Naive thymus-derived CD4-positive, alpha-beta T cell (primary cell): ENCODE measurements around the gene DCTPP1. TPM values are rescaled to one million over a fixed set of nuclear protein-coding genes. Genes with fewer than 3 reads are reported as not detected.

Source experiments
- ATAC-seq: fragments of 150-1000 bp; cut with Tn5 transposase; 2 replicates; pipeline ENCODE4 v1.10.0; 2021; ENCODE audit warnings: mild to moderate bottlenecking, moderate library complexity
- CTCF ChIA-PET: fragments of 350-600 bp; sonication (Branson Sonifier 250); formaldehyde crosslinking; loops from one replicate; lab custom pipeline; 2021; ENCODE audit warnings: antibody characterized with exemption; lab: Charles Lee
- POLR2A ChIA-PET: fragments of 350-600 bp; sonication (Branson Sonifier 250); formaldehyde crosslinking; loops from one replicate; lab custom pipeline; 2021; ENCODE audit warnings: antibody characterized with exemption, inconsistent platforms; lab: Charles Lee
- DNase-seq, 9 donors: peaks; one replicate each; pipeline versions ENCODE4 v3.0.0 to v3.0.0-alpha.2; 2020 to 2022; ENCODE audit warnings: mixed read lengths in 1 of 9
- H3K27ac ChIP-seq: one replicate; pipeline ENCODE4 v1.7.0; 2013; ENCODE audit warnings: mild to moderate bottlenecking, low read depth, low read length, moderate library complexity
- H3K27me3 ChIP-seq, 2 donors: one replicate each; pipeline ENCODE4 v1.7.0; 2013; ENCODE audit warnings: low read length in 2 of 2, mild to moderate bottlenecking in 2 of 2, moderate library complexity in 2 of 2; ENCODE audit not compliant: control insufficient read depth in 2 of 2, insufficient read depth in 2 of 2
- H3K36me3 ChIP-seq, 3 experiments: 1 replicate in 2 of 3; 2 replicates in 1 of 3; pipeline ENCODE4 v1.7.0; 2013; ENCODE audit warnings: low read length in 3 of 3, mild to moderate bottlenecking in 3 of 3, moderate library complexity in 1 of 3; ENCODE audit not compliant: insufficient read depth in 3 of 3, control insufficient read depth in 2 of 3
- H3K4me1 ChIP-seq, 2 donors: one replicate each; pipeline ENCODE4 v1.7.0; 2013; ENCODE audit warnings: low read length in 2 of 2, mild to moderate bottlenecking in 2 of 2, moderate library complexity in 1 of 2; ENCODE audit not compliant: control insufficient read depth in 2 of 2, insufficient read depth in 2 of 2
- H3K4me3 ChIP-seq: 2 replicates; pipeline ENCODE4 v1.7.0; 2013; ENCODE audit warnings: mild to moderate bottlenecking, low read length
- H3K9me3 ChIP-seq, 3 experiments: 1 replicate in 2 of 3; 2 replicates in 1 of 3; pipeline ENCODE4 v1.7.0; 2013; ENCODE audit warnings: low read length in 3 of 3; ENCODE audit not compliant: control insufficient read depth in 2 of 3
- H3K27ac Mint-ChIP-seq, 9 donors: one replicate each; pipeline ENCODE4 v1.8.0; 2020 to 2022; ENCODE audit warnings: mixed read lengths in 9 of 9, mild to moderate bottlenecking in 8 of 9, moderate library complexity in 5 of 9, inconsistent platforms in 2 of 9
- H3K27me3 Mint-ChIP-seq, 5 donors: one replicate each; pipeline ENCODE4 v1.8.0; 2021 to 2022; ENCODE audit warnings: mixed read lengths in 5 of 5, mild to moderate bottlenecking in 1 of 5
- H3K36me3 Mint-ChIP-seq, 5 donors: one replicate each; pipeline ENCODE4 v1.8.0; 2020 to 2022; ENCODE audit warnings: mixed read lengths in 5 of 5, mild to moderate bottlenecking in 3 of 5, inconsistent platforms in 1 of 5
- H3K4me1 Mint-ChIP-seq, 7 donors: one replicate each; pipeline ENCODE4 v1.8.0; 2020 to 2022; ENCODE audit warnings: mixed read lengths in 7 of 7, mild to moderate bottlenecking in 3 of 7, inconsistent platforms in 1 of 7
- H3K4me3 Mint-ChIP-seq, 10 donors: one replicate each; pipeline ENCODE4 v1.8.0; 2020 to 2022; ENCODE audit warnings: mild to moderate bottlenecking in 10 of 10, mixed read lengths in 10 of 10, moderate library complexity in 6 of 10, inconsistent platforms in 2 of 10
- H3K9me3 Mint-ChIP-seq, 11 donors: one replicate each; pipeline ENCODE4 v1.8.0; 2020 to 2022; ENCODE audit warnings: mixed read lengths in 11 of 11, mild to moderate bottlenecking in 4 of 11, inconsistent platforms in 1 of 11, moderate library complexity in 1 of 11
- intact Hi-C, 2 donors: fragments of 100-400 bp; cut with micrococcal nuclease; formaldehyde crosslinking; loops; one replicate each; pipeline ENCODE4 v1.15.1; 2023
- polyA plus RNA-seq, 2 donors: library from polyadenylated mRNA; unstranded; fragments of 300-500 nt; fragmentation: Illumina TruSeq; gene quantifications; one replicate each; pipeline ENCODE4 v1.2.3, GENCODE V29; 2021
- total RNA-seq, 6 experiments: library from RNA in 5 of 6; stranded (reverse) in 5 of 6; gene quantifications; 1 replicate in 5 of 6; 2 replicates in 1 of 6; pipeline ENCODE4 v1.2.3 and lab custom pipeline; 2021 to 2026

Gene DCTPP1
- total and polyA plus RNA-seq, 7 experiments from 2014 or later = 11.6 to 81.1 (median 15.6) TPM

DNA sequence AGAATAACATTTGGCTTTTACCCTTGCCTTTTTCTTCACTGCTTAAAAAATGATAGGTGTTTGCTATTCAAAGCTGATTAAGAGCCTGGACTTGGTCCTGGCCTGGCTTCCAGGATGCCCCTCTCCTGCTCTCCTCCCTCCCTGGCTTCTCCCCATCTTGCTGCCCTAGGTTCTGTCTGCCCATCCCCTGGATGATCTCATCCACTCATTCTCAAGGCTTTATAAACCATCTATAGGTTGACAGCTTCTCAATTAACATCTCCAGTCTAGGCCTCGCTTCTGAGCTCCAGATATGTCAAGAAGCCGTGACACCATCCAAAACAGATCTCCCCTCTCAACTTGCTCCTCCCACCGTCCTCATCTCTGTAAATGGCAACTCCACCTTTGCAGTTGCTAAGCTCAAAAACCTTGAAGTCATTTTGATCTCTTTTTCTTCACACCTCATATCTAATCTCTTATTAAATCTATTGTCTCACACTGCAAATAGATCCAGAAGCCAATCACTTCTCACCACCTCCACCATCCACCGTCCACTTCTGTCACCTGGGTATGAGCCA, 13.7 kb downstream of the DCTPP1 start:
- H3K36me3 ChIP-seq = peaks cover 0 to 17% (median 0%) of the 10 kb centered on the region in 3 experiments

DNA sequence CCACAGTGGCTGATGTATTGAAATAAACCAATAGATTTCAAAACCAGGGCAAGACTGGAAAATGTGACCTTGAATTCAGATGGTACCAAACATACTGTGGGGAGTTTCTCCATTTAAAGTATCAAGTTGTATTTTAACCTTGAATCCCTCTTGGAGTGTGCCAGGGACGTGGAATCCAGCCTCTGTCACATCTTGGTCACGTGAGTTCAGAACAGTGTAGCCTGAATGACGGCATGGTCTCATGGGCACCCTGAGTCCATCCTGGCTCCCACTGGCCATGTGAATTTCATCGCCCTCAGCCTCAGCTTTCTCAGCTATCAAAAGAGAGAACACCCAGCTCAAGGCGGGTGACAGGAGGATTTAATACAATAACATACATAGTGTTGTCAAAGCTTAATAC, 15.7 kb downstream of the DCTPP1 start:
- no peak for ATAC-seq
- POLR2A ChIA-PET = interaction anchor here (0.6 kb wide), 1 partner anchor 164 kb away, joined by 4 read pairs; no protein-coding TSS in a partner anchor
- peaks cover 0 to 5% (median 4%) of the 10 kb centered on the region in 5 donors for H3K36me3 Mint-ChIP-seq
- intact Hi-C loops = loop anchor here in 1 of 2 donors (10.0 kb wide), 1 partner anchor 609 kb away; the partner anchor contains the start of gene MAZ
- no peaks in the 10 kb centered on the region for H3K27me3 Mint-ChIP-seq
- no peak overlapping the region for H3K27ac ChIP-seq
- peaks cover 11 to 40% (median 27%) of the 10 kb centered on the region in 7 donors for H3K4me1 Mint-ChIP-seq
- H3K9me3 ChIP-seq = no peaks in the 10 kb centered on the region
- no peak for DNase-seq
- CTCF ChIA-PET = interaction anchor here (0.6 kb wide), 1 partner anchor 40 kb away, joined by 4 read pairs; the partner anchor contains the start of gene MYL11
- no peaks in the 10 kb centered on the region for H3K9me3 Mint-ChIP-seq
- peaks cover 6 to 14% of the 10 kb centered on the region in 2 donors for H3K4me1 ChIP-seq
- H3K4me3 Mint-ChIP-seq = no peak overlapping the region
- H3K36me3 ChIP-seq = peaks cover 0 to 13% (median 0%) of the 10 kb centered on the region in 3 experiments
- no peaks in the 10 kb centered on the region for H3K27me3 ChIP-seq
- H3K4me3 ChIP-seq = no peak overlapping the region
- H3K27ac Mint-ChIP-seq = peak overlapping the region in 1 of 9 donors; percentile 10

More for the DNA sequence above, 13.7 kb downstream of the DCTPP1 start:
- H3K4me3 ChIP-seq = no peak overlapping the region
- ChIA-PET POLR2A (interaction anchor here (0.5 to 4.3 kb wide), 9 partner anchors 8 to 348 kb away, joined by 3 to 82 read pairs (median 6); partner anchors contain the start of genes CD2BP2, CORO1A, DCTPP1 and SEPTIN1), CTCF (interaction anchor here (1.2 kb wide), 1 partner anchor 14 kb away, joined by 5 read pairs; the partner anchor contains the start of gene DCTPP1)
- no peaks in the 10 kb centered on the region for H3K9me3 ChIP-seq
- ATAC-seq (no peak), DNase-seq (no peak)
- intact Hi-C loops = loop anchor here (2.0 to 10.0 kb wide), 3 partner anchors 21 to 611 kb away; partner anchors contain the start of genes MAZ (in 1 of the 2), SRCAP (in 1 of the 2) and ZNF48 (in 1 of the 2)
- H3K36me3 Mint-ChIP-seq = peaks cover 0 to 13% (median 8%) of the 10 kb centered on the region in 5 donors
- peaks cover 14 to 34% (median 20%) of the 10 kb centered on the region in 7 donors for H3K4me1 Mint-ChIP-seq
- H3K4me1 ChIP-seq = peaks cover 6 to 8% of the 10 kb centered on the region in 2 donors
- H3K27ac Mint-ChIP-seq = peak overlapping the region in 8 of 9 donors; percentile 6 to 81 (median 71)
- H3K27me3 Mint-ChIP-seq = no peaks in the 10 kb centered on the region
- peak overlapping the region in 6 of 10 donors; percentile 0 to 46 (median 12) for H3K4me3 Mint-ChIP-seq
- H3K27ac ChIP-seq = no peak overlapping the region
- no peaks in the 10 kb centered on the region for H3K27me3 ChIP-seq
- H3K9me3 Mint-ChIP-seq = no peaks in the 10 kb centered on the region

GRCh38 chr16:30413112-30413806, 16.6 kb downstream of the DCTPP1 start:
- H3K27me3 Mint-ChIP-seq = no peaks in the 10 kb centered on the region
- peaks cover 20 to 41% (median 27%) of the 10 kb centered on the region in 7 donors for H3K4me1 Mint-ChIP-seq
- CTCF ChIA-PET = no interaction called here
- no peak overlapping the region for H3K4me3 Mint-ChIP-seq
- Histone ChIP-seq H3K9me3 (no peaks in the 10 kb centered on the region), H3K27me3 (no peaks in the 10 kb centered on the region), H3K4me3 (no peak overlapping the region), H3K36me3 (peaks cover 0 to 13% (median 0%) of the 10 kb centered on the region in 3 experiments), H3K27ac (no peak overlapping the region), H3K4me1 (peaks cover 2 to 13% of the 10 kb centered on the region in 2 donors)
- H3K9me3 Mint-ChIP-seq = no peaks in the 10 kb centered on the region
- intact Hi-C loops = loop anchor here in 1 of 2 donors (10.0 kb wide), 1 partner anchor 608 kb away; the partner anchor contains the start of gene MAZ
- H3K36me3 Mint-ChIP-seq = peaks cover 0 to 5% (median 4%) of the 10 kb centered on the region in 5 donors
- POLR2A ChIA-PET = no interaction called here
- DNase-seq (no peak), ATAC-seq (no peak)
- peak overlapping the region in 1 of 9 donors; percentile 10 for H3K27ac Mint-ChIP-seq

DNA sequence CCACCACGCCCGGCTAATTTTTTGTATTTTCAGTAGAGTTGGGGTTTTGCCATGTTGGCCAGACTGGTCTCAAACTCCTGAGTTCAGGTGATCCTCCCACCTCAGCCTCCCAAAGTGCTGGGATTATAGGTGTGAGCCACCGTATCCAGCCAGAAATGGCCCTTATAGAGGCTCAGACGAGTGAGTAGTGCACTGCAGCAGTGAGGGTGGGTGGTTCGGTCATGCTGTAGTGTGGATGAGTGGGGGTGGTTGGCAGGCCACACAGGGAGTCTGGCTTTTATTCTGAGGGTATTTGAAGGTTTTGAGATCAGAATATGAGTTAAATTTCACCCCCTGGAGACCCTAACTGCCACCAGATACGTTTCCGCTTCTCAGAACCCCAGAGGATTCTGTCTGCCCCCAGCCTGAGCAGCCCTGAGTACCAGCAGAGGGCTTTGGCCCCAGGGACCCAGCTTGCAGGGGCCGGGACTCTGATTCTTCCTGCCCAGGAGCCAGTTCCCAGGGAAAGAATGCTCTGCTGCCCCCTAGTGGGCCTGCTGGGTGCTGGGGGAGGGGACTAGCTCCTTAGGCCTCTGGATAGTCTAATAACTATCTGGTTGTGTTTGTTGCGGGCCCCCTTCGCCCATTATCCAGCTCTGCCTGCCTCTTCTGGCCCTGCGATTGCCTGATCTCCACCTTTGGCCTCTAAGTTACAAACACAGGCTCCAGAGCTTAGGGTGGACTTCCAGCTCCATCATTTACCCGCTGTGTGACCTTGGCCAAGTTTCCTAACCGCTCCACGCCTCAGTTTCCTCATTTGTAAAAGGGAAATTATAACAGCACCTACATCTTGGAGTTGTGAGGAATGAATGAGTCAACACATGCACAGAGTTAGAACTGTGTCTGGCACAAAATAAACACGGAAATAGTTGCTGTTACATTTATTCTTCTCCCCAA, 20.4 kb downstream of the DCTPP1 start:
- peak overlapping the region; percentile 40 to 96 (median 54) for H3K4me3 Mint-ChIP-seq
- CTCF ChIA-PET = interaction anchor here (0.6 to 2.0 kb wide), 30 partner anchors 9 to 367 kb away, joined by 3 to 13 read pairs (median 4); partner anchors contain the start of genes DCTPP1, SEPTIN1, TBC1D10B and TBX6
- peak; percentile 83 to 96 (median 88) for DNase-seq
- Histone ChIP-seq H3K27me3 (no peaks in the 10 kb centered on the region), H3K27ac (peak overlapping the region; percentile 74), H3K9me3 (no peaks in the 10 kb centered on the region), H3K4me1 (peaks cover 0 to 12% of the 10 kb centered on the region in 2 donors), H3K36me3 (peaks cover 0 to 13% (median 0%) of the 10 kb centered on the region in 3 experiments), H3K4me3 (no peak overlapping the region)
- peak overlapping the region in 8 of 9 donors; percentile 45 to 75 (median 60) for H3K27ac Mint-ChIP-seq
- peaks cover 21 to 32% (median 27%) of the 10 kb centered on the region in 7 donors for H3K4me1 Mint-ChIP-seq
- POLR2A ChIA-PET = interaction anchor here (0.6 to 9.0 kb wide), 17 partner anchors 8 to 437 kb away, joined by 3 to 156 read pairs (median 4); partner anchors contain the start of genes CORO1A, DCTPP1, SEPTIN1 and TBC1D10B
- peaks cover 0 to 5% (median 4%) of the 10 kb centered on the region in 5 donors for H3K36me3 Mint-ChIP-seq
- peaks cover 0 to 5% (median 0%) of the 10 kb centered on the region in 11 donors for H3K9me3 Mint-ChIP-seq
- peak; percentile 82 for ATAC-seq
- intact Hi-C loops = loop anchor here (1.0 to 10.0 kb wide), 12 partner anchors 39 to 605 kb away; partner anchors contain the start of genes ALDOA (in 2 of the 2), CD2BP2 (in 1 of the 2), MAPK3 (in 1 of the 2) and MAZ (in 1 of the 2)
- peaks cover 0 to 4% (median 0%) of the 10 kb centered on the region in 5 donors for H3K27me3 Mint-ChIP-seq

DNA sequence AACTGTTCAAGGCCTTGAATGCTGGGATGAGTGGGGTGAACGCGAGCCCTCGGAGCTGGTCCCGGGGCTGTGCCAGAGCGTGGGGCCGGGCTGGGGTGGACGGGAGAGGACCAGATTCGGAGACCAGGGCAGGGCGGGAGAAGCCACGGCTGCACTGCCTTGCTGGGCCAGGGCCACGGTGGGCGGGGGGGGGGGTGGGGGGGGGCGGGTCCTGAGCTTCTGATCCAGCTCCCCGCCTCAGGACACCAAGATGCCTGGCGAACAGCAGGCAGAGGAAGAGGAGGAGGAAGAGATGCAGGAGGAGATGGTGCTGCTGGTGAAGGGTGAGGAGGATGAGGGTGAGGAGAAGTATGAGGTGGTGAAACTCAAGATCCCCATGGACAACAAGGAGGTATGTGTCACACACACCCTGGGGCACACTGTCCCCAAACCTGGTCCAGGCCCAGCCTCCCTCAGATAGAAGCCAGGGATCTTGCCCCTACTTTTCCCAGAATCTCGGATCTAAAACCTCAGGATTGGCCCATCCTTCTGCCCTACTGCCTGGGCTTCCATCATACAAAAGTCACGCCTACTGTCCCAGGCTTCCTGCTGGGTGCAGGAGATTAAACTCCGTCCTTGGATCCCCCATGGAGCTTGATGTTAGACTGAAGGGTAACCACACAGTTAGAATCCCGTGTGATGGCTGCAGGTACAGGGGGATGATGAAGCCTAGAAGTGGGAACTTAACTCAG, 21.9 kb downstream of the DCTPP1 start:
- peak overlapping the region; percentile 15 to 78 (median 63) for H3K27ac Mint-ChIP-seq
- H3K4me1 Mint-ChIP-seq = peaks cover 21 to 32% (median 27%) of the 10 kb centered on the region in 7 donors
- H3K27me3 ChIP-seq = no peaks in the 10 kb centered on the region
- peaks cover 0 to 5% (median 4%) of the 10 kb centered on the region in 5 donors for H3K36me3 Mint-ChIP-seq
- H3K27me3 Mint-ChIP-seq = peaks cover 0 to 4% (median 0%) of the 10 kb centered on the region in 5 donors
- DNase-seq = no peak
- peak overlapping the region; percentile 85 for H3K4me3 ChIP-seq
- H3K27ac ChIP-seq = peak overlapping the region; percentile 74
- peaks cover 0 to 10% (median 0%) of the 10 kb centered on the region in 3 experiments for H3K36me3 ChIP-seq
- no peaks in the 10 kb centered on the region for H3K9me3 ChIP-seq
- peaks cover 0 to 12% of the 10 kb centered on the region in 2 donors for H3K4me1 ChIP-seq
- ATAC-seq = no peak
- intact Hi-C loops = loop anchor here (1.0 to 10.0 kb wide), 15 partner anchors 9 to 433 kb away; partner anchors contain the start of genes CD2BP2 (in 2 of the 2), MAPK3 (in 2 of the 2), SEPTIN1 (in 2 of the 2) and ZNF48 (in 2 of the 2)
- CTCF ChIA-PET = interaction anchor here (0.5 to 2.7 kb wide), 11 partner anchors 10 to 343 kb away, joined by 3 to 11 read pairs (median 4); partner anchors contain the start of genes FBRS, SEPTIN1, TBC1D10B and ZNF48
- POLR2A ChIA-PET = interaction anchor here (0.6 to 9.0 kb wide), 21 partner anchors 9 to 341 kb away, joined by 3 to 156 read pairs (median 8); partner anchors contain the start of genes CORO1A, DCTPP1, SEPTIN1 and TBC1D10B
- H3K9me3 Mint-ChIP-seq = peaks cover 0 to 5% (median 0%) of the 10 kb centered on the region in 11 donors
- peak overlapping the region; percentile 65 to 100 (median 90) for H3K4me3 Mint-ChIP-seq
